Measurements from ENCODE around the gene MVB12B.
"Not testable (repeated sequence)": the region's sequence is repeated elsewhere in the genome, so short reads cannot be mapped to it uniquely, and the experiment has no call there.

The MVB12B gene, protein sequence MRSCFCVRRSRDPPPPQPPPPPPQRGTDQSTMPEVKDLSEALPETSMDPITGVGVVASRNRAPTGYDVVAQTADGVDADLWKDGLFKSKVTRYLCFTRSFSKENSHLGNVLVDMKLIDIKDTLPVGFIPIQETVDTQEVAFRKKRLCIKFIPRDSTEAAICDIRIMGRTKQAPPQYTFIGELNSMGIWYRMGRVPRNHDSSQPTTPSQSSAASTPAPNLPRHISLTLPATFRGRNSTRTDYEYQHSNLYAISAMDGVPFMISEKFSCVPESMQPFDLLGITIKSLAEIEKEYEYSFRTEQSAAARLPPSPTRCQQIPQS
- 13.2 to 67.2 (median 43.0) reads per million in 4 experiments for total RNA-seq

DNA sequence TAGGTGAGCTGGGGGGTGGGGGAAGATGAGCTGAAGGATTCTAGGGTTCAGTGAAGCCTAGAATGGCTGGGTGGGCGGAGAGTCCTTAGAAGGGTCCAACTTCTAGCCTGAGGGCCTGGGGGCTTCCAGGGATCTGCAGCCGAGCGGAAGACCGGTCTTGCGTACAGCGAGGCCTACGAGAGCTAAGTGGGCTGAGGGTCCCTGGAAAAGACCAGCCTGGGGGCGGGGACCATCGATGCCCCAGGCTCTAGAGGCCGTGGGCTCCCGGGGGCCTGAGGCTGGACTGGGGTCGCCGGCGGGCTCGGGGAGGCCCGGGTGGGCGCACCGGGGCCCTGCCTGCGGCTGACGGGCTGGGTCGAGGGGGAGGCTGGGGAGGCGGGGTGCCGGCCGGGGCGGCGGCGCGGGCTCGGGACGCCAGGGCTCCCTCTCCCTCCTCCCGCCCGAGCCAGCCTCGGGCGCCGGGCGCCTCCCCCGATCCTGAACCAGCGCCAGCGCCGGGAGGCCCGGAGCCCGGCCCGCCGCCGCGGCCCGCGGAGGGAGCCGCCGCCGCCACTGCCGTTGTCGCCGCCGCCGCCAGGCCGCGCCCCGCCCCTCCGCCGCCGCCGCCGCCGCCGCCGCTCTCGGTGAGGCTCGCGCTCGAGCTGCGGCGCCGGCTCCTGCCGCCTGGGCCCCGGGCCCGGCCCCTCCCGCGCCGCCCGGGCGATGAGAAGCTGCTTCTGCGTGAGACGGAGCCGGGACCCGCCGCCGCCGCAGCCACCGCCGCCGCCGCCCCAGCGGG lies at the start of gene MVB12B:
TSS of gene MVB12B (plus strand) at position 602 of the 778 bp plus-strand sequence. CDS start at position 703, 101 bp downstream.
- DNase-seq = peak; percentile 24

DNA sequence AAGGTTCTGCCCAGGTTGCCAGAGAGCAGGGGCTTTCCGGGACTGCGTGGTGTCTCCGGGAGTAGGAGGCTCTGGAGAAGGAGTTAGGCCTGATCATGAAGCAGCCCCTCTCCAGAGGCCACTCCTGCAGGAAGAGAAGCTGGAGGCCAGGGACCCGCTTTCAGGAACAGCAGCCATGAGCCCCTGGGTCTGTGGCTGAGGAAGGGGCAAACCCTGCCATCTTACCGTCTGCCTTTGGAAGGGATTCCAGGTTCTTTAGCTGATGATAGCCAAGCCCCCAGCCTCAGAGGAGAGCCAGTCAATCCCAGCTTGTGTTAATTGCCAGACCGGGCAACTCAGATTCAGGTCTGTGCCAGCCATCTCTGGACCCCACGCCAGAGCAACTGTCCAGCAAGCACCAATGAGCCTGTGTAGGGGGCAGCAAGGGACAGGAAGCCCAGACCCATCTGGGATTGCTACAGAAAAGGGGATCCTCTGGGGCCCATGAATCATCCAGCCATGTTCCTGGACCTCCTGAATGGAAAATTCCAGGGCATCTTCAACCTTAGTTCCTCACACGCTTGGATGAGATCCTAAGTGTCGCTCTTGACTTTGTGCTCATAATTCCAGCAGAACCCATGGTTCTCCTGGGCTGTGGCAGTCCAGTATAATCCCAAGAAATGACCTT lies 42.7 kb upstream of the MVB12B start:
- DNase-seq = no peak

DNA sequence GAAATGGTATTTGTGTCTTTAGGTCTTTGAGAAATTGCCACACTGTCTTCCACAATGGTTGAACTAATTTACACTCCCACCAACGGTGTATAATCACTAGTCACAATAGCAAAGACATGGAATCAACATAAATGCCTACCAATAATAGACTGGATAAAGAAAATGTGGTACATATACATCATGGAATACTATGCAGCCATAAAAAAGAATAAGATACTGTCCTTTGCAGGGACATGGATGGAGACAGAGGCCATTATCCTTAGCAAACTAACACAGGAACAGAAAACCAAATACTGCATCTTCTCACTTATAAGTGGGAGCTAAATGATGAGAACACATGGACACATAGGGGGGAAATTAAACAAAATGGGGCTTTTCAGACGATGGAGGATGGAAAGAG lies 41.0 kb upstream of the MVB12B start:
- DNase-seq = not testable (repeated sequence)

DNA sequence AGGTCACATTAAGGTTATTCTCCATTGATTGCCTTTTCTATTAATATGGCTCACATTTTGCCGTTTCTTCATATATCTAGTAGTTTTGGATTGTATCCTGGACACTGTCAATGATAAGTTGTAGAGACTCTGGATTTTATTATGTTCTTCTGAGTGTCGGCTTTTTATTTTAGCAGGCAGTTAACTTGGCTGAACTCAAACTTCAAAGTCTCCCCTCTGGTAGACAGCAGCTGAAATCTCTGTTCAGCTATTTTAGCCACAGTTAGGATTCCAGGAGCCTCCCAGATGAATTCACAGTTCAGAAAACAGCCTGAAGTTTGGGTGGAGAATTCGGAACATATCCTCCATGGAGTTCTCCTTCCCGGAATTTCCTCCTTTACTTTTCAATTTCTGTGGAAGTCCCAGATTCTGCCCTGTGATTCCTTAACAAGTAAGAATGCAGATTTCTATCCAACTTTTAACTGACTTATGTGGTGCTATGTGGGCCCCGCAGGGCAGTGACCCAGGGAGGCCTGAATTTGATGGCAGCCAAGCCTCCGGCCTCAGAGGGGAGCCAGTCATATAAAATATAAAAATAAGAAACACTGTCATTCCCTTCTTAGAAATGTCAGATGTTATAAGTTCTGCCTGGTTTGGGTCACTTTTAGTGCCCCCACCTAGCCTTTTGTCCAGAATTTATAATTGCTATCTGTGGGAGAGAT lies 39.3 kb upstream of the MVB12B start:
- no peak for DNase-seq

DNA sequence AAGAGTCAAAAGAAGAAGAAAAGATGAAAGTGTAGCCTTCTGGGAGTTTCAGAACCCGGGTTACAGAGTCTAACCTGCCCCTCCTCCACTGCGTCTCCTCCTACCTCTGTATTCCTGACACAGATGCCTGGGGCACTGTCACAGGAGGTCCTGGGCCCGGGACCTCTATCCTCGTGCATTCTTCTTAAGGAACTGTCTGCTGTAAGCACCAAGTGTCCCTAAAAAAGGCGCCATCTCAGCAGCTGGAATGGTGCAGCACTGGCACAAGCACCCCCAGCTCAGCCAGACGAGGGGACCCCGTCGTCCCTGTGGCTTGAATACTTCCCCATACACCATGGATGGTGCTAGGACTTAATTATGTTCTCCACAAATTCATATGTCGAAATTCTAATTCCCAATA lies 35.8 kb upstream of the MVB12B start:
- no peak for DNase-seq

DNA sequence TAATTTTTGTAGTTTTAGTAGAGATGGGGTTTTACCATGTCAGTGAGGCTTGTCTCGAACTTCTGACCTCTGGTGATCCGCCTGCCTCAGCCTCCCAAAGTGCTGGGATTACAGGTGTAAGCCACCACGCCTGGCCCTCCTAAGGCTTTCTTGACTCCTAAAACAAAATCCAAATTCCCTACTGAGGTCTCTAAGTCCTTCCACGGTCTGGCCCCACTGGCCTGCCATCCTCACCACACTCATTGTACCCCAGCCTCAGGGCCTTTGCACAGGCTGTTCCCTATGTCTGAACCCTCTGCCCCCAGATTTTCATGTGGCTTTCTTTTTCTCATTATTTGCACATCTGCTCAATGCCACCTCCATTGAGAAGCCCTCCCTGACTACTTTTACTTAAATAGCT lies 34.7 kb upstream of the MVB12B start:
- no peak for DNase-seq

DNA sequence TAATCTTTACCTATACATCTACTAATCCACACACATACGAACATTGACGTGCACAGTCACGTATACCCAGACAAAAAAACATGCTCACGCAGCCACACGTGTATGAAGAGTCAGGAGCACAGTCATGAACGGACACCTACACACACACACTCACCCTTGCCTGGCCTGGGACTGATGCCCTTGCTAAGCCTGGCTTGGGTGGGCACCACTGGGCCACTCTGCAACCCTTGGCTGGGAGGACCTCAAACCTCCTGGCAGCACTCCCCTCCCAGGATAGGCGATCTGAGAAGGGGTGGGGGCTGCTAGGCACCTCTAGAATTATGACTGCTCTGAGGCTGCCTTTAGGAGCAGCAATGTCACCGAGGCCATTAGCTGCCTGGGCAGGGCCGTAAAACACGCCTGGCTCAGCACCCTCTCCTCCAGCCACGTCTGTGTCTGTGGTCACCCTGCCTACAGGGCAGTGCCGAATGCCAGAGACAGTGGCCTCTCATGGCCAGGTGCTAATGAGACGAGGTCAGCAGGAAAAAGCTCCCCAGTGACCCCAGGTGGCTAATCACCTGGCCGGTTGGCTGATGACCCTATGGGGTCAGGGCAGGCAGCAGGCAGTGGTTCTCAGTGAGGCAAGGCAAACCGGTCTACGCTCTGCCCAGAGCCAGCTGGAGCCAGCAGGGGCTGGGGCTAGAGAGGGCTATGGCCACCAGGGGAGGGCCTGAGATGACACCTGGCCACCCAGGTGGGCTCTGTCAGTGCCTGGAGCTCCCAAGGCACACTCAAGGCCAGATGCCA lies 33.7 kb upstream of the MVB12B start:
- DNase-seq = no peak

DNA sequence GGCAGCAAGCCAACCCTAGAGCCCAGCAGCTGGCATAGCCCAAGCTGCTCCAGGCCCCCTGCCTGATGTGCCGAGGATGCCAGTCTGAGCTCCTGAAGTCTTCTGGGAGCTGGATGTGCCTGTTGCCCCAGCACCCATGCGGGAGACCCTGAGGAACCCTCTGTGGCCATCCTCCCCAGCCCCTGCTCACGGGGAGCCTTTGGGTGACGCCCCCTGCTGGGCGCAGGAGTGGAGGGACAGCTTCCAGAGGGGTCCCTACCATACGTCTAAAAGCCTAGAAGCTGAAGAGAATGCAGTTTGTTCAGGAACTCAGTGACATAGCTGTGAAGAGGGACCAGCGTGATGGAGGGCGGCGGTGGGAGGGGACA lies 33.1 kb upstream of the MVB12B start:
- no peak for DNase-seq

DNA sequence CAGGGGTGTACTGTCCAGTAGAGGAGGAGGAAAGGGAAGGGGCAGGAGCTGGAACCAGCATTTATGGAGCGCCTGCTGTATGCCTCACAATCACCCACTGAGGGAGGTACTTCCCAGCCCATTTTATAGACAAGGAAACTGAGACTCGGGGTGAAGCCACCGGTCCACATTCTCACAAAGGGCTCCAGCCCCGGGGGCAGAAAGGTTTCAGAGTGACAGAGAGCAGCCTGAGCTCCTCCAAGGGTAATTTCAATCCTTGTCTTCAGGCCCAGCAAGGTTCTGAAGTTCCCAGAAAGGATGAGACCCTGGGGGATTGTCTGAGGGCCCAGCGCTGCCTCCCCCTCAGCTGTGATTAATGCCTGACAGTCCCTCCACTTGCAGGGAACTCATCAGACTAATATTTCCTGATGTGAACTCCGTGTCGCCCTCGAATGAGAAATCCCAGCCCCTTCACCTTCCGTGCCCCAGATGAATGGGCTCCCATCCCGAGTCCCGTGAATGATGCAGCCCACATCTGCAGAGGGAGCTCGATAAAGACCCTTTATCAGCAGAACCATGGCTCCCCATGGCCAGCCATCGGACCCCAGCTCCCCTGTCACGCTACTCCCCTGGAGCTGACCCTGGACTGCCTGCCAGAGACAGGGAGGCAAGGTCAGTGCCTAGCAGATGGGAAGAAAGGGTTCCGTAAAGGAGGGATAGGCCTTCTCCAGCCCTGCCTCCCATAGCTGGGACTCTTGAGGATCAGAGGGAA lies 32.1 kb upstream of the MVB12B start:
- DNase-seq = no peak

DNA sequence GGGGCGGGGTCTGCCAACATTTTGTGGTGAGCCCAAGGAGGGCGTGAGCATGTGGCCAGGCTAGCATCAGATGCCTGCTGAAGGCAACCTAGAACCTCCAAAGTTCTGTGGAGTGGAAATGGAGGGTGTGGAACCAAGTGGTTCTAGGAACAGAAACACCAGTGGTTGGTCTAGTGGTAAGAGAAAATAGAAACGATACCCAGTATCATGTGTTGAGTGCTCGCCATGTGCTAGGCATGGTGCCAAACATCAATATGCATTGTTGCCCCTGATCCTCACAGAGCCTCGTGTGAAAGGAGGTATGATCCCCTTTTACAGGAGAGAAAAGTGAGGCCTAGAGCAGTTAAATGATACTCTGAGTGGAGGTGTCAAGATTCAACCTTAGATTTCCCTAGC lies 31.5 kb upstream of the MVB12B start:
- no peak for DNase-seq

DNA sequence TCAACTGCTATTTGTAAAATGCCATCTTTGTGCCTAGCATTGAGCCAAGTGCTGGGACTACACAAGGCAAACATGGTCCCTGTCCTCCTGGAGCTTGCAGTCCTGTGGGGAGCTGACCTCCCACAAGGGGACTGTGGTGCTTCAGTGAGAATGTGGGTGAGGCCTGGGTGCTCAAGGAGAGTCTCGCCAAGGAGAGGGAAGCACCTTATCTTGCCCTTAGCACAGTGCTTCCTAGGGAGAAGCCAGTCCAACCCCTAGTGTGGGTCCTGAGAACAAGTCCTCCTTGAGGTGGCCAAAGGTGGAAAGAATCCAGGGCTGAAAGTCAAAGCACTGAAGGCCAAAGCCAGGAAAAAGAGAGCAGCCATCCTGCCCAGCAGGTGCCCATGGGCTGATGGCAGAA lies 31.1 kb upstream of the MVB12B start:
- DNase-seq = no peak

DNA sequence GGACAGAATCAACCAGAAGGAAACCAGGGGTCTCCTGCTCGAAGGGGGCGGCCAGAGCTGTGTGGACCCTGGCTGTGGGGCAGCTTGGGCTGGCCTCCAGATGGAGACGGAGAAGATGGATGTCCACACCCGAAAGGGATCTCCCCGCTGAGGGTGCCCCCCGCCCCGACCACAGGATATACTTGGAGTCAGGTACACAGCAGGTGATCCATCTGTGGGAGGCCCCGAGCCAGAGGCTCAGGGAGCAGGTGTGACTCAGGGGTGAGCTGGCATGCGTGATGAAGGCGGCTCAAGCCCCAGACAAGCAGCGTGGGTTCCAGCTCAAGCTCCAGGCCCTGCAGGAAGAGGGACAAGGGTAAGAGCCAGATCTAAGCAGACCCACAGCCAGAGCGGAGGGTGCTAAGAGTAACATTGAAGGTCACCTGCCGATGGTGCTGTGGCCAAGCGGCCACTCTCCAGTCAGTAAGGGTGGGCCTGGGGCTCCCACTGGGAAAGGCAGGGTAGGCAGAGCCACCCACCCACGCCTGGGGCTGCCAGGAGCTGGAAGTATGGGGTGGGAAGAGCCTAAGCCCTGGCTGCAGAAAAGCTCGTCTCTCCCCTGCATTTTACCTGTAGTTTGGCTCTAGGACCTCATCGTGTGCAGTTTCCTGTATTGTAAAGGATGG lies 30.6 kb upstream of the MVB12B start:
- no peak for DNase-seq

DNA sequence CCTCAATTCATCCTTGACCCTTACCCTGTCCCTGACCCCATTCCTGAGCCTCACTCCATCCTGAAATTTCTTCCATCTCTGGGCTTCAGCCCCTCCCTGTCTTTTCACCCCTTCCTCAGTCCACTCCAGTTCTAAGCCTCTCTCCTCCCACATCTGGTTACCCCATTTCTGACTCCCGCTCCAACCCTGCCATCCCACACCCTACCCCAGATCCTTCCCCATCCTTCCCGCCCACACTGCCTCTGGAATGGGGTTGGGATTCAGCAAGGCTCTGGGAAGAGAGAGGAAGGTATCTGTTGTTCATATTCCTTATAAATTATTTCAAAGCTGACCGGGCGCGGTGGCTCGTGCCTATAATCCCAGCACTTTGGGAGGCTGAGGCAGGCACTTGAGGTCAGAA lies 29.9 kb upstream of the MVB12B start:
- DNase-seq = no peak

DNA sequence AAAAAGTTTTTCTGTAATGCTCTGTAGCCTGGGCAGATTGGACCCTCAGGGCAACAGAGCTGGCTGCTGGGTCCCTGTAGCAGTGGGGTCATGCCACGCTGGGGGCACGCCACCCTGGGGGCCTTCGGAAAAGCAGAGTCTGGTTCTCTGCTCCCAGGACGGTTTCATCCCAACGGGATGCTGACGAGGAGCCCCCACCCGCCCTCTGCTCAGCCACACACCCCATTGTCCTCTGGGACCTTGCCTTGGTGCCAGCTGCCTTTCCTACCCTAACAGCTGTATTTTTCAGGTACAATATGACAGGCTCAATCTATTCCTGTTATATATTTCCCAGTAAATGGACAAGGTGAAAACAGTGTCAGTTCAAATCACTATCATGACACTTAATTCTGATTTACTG lies 29.0 kb upstream of the MVB12B start:
- no peak for DNase-seq

DNA sequence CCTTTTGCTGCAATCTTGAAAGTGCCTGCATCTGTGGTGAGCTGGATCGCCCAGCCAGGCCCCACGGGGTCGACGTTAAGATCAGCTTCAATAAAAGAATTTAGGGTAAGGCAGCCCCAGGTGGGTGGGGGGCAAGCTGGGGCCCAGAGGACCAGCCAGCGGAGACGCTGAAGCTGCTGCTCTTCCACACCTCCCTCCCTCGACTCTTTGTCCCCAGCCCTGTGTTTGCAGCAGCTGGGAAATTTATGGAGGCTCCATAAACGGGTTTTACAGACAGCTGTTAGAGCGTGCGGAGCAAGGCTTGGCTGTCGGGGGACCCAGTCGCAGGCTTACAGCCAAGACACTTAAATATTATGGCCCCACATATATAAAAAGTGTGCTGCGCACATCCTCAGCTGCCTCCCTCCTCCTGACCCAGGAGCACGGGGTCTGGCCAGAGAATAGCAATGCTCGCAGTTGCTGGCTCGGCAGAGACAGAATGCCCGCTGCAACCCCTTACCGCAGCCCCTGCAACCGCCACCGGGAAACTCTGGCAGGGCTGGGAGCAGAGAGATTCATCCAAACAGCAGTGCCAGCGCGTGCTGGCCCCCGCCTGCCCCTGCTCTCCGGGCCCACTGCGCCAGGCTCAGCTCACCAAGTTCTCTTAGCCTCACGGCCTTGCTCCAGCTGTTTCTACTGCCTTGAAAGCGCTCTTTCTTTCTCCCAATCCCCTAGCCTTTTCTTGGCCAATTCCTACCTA lies 28.4 kb upstream of the MVB12B start:
- DNase-seq = no peak

DNA sequence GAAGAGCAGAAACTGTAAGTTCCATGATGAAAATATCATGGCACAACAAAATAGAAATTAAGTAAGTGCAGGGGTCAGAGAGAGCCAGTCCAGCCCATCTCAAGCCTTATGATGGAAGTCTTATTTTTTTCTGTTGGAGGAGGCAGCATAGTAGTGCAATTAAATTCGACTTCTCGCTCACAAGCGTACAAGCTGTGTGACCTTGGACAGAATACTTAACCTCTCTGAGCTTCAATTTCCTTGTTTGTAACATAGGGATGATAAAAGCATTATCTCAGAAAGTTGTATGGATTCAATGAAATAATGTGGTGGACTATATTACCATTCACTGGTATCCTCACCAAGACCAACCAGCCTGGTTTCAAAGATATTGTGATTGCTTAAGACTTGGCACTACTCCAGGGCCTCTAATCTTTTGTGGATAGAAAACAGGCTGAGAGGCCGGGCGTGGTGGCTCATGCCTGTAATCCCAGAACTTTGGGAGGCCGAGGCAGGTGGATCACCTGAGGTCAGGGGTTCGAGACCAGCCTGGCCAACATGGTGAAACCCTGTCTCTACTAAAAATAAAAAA lies 26.8 kb upstream of the MVB12B start:
- no peak for DNase-seq

DNA sequence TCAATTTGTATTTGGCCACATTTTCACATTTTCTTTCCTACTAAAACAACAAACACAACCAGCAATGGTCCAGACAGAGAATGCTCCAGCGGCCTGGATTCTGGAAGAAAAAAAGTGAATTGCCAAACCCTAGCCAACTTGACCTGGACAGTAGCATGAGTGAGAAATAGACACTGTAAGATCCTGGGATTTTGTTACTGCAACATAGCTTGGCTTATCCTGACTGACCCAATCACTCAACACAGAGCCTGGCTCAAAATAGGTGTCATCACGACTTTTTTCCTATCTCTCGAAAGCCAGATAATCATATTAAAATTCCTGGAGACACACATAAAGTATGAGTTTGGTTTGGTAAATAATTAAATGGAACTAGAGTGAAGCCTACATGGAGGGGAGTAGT lies 25.4 kb upstream of the MVB12B start:
- no peak for DNase-seq

DNA sequence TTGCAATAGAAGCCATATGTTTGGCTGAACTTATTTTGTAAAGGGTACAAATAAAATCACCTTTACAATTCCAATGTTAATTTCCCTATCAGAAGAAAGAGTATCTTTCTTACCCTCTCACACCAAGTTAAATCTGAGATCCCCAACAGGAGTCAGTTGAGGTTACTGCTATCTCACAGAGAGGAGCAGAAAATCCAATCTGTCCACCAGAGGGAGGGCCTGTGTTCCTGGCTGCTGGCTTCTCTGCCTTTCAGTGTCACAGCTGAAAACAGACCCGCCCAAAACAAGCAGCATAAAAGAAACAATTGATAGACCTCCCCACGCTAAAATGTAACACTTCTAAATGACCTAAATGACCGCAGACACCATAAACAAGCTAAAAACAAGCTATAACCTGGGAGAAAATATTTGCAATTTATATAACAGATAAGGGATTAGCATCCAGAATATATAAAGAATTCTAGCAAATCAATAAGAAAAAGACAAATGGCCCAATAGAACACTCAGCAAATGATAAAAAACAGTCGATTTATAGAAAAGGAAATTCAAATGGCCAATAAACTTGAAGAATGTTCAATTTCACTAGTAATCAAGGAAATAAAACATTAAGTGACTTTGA lies 24.5 kb upstream of the MVB12B start:
- DNase-seq = peak; percentile 12

DNA sequence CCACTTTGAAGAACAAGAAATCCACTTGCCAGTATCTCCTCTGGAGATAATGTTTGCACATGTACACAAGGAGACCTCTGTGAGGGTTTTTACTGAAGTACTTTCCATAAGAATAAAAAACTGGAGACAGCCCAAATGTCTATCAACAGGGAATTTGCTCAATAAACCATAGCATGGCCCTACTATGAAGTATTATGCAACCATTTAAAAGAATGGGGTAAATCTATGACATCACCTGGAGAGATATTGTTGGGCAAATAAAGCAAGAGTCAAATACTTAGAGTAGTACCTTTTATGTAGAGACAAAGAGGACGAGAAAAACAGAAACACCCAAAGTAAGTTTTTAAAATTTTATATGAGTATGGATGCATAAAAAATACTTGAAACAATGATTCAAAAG lies 23.9 kb upstream of the MVB12B start:
- no peak for DNase-seq

Data from effector CD8-positive, alpha-beta T cell (primary cell).